NT2/D1 (cell line): ENCODE results near the gene TMEM163.

ENCODE experiments used
- DNase-seq: peaks from one replicate; pipeline ENCODE4 v3.0.0-alpha.2; 2011; ENCODE audit warnings: low read depth, low spot score
- H3K27me3 ChIP-seq: 2 replicates; pipeline ENCODE4 v1.6.0; 2011; ENCODE audit warnings: mild to moderate bottlenecking; ENCODE audit not compliant: insufficient read length, insufficient read depth
- H3K36me3 ChIP-seq: 2 replicates; pipeline ENCODE4 v1.6.1; 2011; ENCODE audit warnings: mild to moderate bottlenecking, low read length, mixed read lengths; ENCODE audit not compliant: insufficient read depth, insufficient read length
- H3K4me1 ChIP-seq: 2 replicates; pipeline ENCODE4 v1.5.1; 2011; ENCODE audit not compliant: insufficient read depth, insufficient read length
- H3K4me3 ChIP-seq: 2 replicates; pipeline ENCODE4 v1.5.1; 2011; ENCODE audit warnings: low read depth; ENCODE audit not compliant: insufficient read length
- H3K9ac ChIP-seq: 2 replicates; pipeline ENCODE4 v1.6.0; 2011; ENCODE audit warnings: low read depth; ENCODE audit not compliant: insufficient read length
- H3K9me3 ChIP-seq: 2 replicates; pipeline ENCODE4 v1.5.1; 2011; ENCODE audit warnings: mild to moderate bottlenecking, low read length; ENCODE audit not compliant: insufficient read depth
- SUZ12 ChIP-seq: IDR thresholded peaks from 2 replicates; pipeline ENCODE4 v1.6.1; 2011; ENCODE audit not compliant: insufficient read length, insufficient read depth; ENCODE audit errors: extremely low read depth
- YY1 ChIP-seq: IDR thresholded peaks from 2 replicates; pipeline ENCODE4 v1.6.1; 2011; ENCODE audit not compliant: insufficient read length, insufficient read depth
- ZNF274 ChIP-seq: IDR thresholded peaks from 2 replicates; pipeline ENCODE4 v1.6.1; 2011; ENCODE audit warnings: mild to moderate bottlenecking, low read depth, low read length

The TMEM163 gene

GRCh38 chr2:134609924-134610513, 108.8 kb downstream of the TMEM163 start:
- TF ChIP-seq SUZ12 = no peak
- TF ChIP-seq YY1 = no peak
- no peak for TF ChIP-seq ZNF274
- no peak for DNase-seq
- no peak overlapping the region for H3K4me3 ChIP-seq
- no peaks in the 10 kb centered on the region for H3K27me3 ChIP-seq
- H3K9ac ChIP-seq = no peak overlapping the region
- H3K9me3 ChIP-seq = peaks cover 10% of the 10 kb centered on the region
- peaks cover 3% of the 10 kb centered on the region for H3K4me1 ChIP-seq
- no peaks in the 10 kb centered on the region for H3K36me3 ChIP-seq

GRCh38 chr2:134603966-134604365, 114.8 kb downstream of the TMEM163 start:
- H3K4me3 ChIP-seq = no peak overlapping the region
- DNase-seq = no peak
- TF ChIP-seq ZNF274 = no peak
- TF ChIP-seq YY1 = no peak
- TF ChIP-seq SUZ12 = no peak
- no peaks in the 10 kb centered on the region for H3K36me3 ChIP-seq
- no peak overlapping the region for H3K9ac ChIP-seq
- peaks cover 3% of the 10 kb centered on the region; the same call in 1 of the 2 replicates for H3K9me3 ChIP-seq
- no peaks in the 10 kb centered on the region for H3K4me1 ChIP-seq
- H3K27me3 ChIP-seq = no peaks in the 10 kb centered on the region

GRCh38 chr2:134602666-134603065, 116.1 kb downstream of the TMEM163 start:
- Histone ChIP-seq H3K9ac (no peak overlapping the region), H3K4me1 (no peaks in the 10 kb centered on the region), H3K27me3 (no peaks in the 10 kb centered on the region), H3K36me3 (no peaks in the 10 kb centered on the region), H3K4me3 (no peak overlapping the region), H3K9me3 (peaks cover 3% of the 10 kb centered on the region; the same call in 1 of the 2 replicates)
- TF ChIP-seq YY1 (no peak), ZNF274 (no peak), SUZ12 (no peak)
- no peak for DNase-seq

- no peak overlapping the region for H3K9ac ChIP-seq
- TF ChIP-seq SUZ12 = no peak
- no peak for TF ChIP-seq ZNF274
- TF ChIP-seq YY1 = no peak
- no peak for DNase-seq
Measured at GRCh38 chr2:134601264-134601663, 117.5 kb downstream of the TMEM163 start.

GRCh38 chr2:134600208-134600607, 118.6 kb downstream of the TMEM163 start:
- no peak overlapping the region for H3K9ac ChIP-seq
- TF ChIP-seq ZNF274 = no peak
- TF ChIP-seq YY1 = no peak
- TF ChIP-seq SUZ12 = no peak
- no peaks in the 10 kb centered on the region for H3K27me3 ChIP-seq
- H3K9me3 ChIP-seq = peaks cover 3% of the 10 kb centered on the region; the same call in 1 of the 2 replicates
- no peaks in the 10 kb centered on the region for H3K36me3 ChIP-seq
- H3K4me3 ChIP-seq = no peak overlapping the region
- no peaks in the 10 kb centered on the region for H3K4me1 ChIP-seq
- no peak for DNase-seq

More at GRCh38 chr2:134601264-134601663, 117.5 kb downstream of the TMEM163 start:
- H3K36me3 ChIP-seq = no peaks in the 10 kb centered on the region
- H3K4me3 ChIP-seq = no peak overlapping the region
- H3K4me1 ChIP-seq = no peaks in the 10 kb centered on the region
- no peaks in the 10 kb centered on the region for H3K27me3 ChIP-seq
- H3K9me3 ChIP-seq = peaks cover 3% of the 10 kb centered on the region; the same call in 1 of the 2 replicates

- no peak for DNase-seq
- peaks cover 3% of the 10 kb centered on the region; the same call in 1 of the 2 replicates for H3K9me3 ChIP-seq
- no peaks in the 10 kb centered on the region for H3K27me3 ChIP-seq
- H3K4me3 ChIP-seq = no peak overlapping the region
- no peaks in the 10 kb centered on the region for H3K36me3 ChIP-seq
- TF ChIP-seq YY1 (no peak), SUZ12 (no peak), ZNF274 (no peak)
- H3K4me1 ChIP-seq = no peaks in the 10 kb centered on the region
- no peak overlapping the region for H3K9ac ChIP-seq
Measured at GRCh38 chr2:134599236-134599635, 119.6 kb downstream of the TMEM163 start.

- no peaks in the 10 kb centered on the region for H3K36me3 ChIP-seq
- DNase-seq = no peak
- TF ChIP-seq SUZ12 (no peak), YY1 (no peak), ZNF274 (no peak)
- H3K4me1 ChIP-seq = peaks cover 6% of the 10 kb centered on the region
- peaks cover 29% of the 10 kb centered on the region for H3K9me3 ChIP-seq
- H3K4me3 ChIP-seq = no peak overlapping the region
- no peaks in the 10 kb centered on the region for H3K27me3 ChIP-seq
- no peak overlapping the region for H3K9ac ChIP-seq
Measured at GRCh38 chr2:134594399-134594798, 124.4 kb downstream of the TMEM163 start.
